Hair follicle dermal papilla cell (primary cell): ENCODE measurements around the gene SMOC2. TPM values are rescaled to one million over a fixed set of nuclear protein-coding genes. Genes with fewer than 3 reads are reported as not detected.

Experiments
- total RNA-seq: library from RNA; depleted of rRNA; stranded (reverse); fragments of >200 nt; gene quantifications from 2 replicates; pipeline ENCODE4 v1.2.3, GENCODE V29; 2012

Gene SMOC2
- not detected in 2 replicates for total RNA-seq

GRCh38 chr6:168440520-168441433, at the start of gene SMOC2:
Gene SMOC2 (plus strand): TSS chr6:168441184. CDS start chr6:168441371, 187 bp downstream.

Other genes starting within 250 kb of the SMOC2 start
- not detected in 2 replicates for gene DACT2, start 121.4 kb upstream of the SMOC2 start, total RNA-seq